PC-3 (cell line): ENCODE data around the gene DCAF8. TPM values are rescaled to one million over a fixed set of nuclear protein-coding genes. Genes with fewer than 3 reads are reported as not detected.

Experiments used
- ATAC-seq: fragments of 200-7000 bp; cut with Tn5 transposase; 2 replicates; pipeline ENCODE4 v1.9.1; 2020; ENCODE audit warnings: mild to moderate bottlenecking, moderate library complexity
- BruUV-seq: library from RNA; stranded (reverse); fragments of 400-500 nt; replicated peaks from 2 replicates; lab custom pipeline; 2021; lab: Mats Ljungman, UMichigan
- CTCF ChIA-PET: fragments of 300-600 bp; sonication (Branson Sonifier 250); formaldehyde crosslinking; loops from one replicate; lab custom pipeline; 2022; ENCODE audit warnings: antibody characterized with exemption; lab: Charles Lee
- POLR2A ChIA-PET: fragments of 300-600 bp; sonication (Branson Sonifier 250); formaldehyde crosslinking; loops from one replicate; lab custom pipeline; 2022; ENCODE audit warnings: antibody characterized with exemption; ENCODE audit not compliant: unreplicated experiment; lab: Charles Lee
- DNase-seq: peaks from one replicate; pipeline ENCODE4 v3.0.0-alpha.2; 2015
- H2AFZ ChIP-seq: fragments of 300-600 bp; sonication (generic); 2 replicates; pipeline ENCODE4 v1.6.0; 2016; ENCODE audit warnings: antibody characterized with exemption, low read length
- H3F3A ChIP-seq: fragments of 300-600 bp; sonication (generic); one replicate; pipeline ENCODE4 v1.6.0; 2017; ENCODE audit warnings: antibody characterized with exemption, low read length, control low read depth, mild to moderate bottlenecking; ENCODE audit not compliant: unreplicated experiment
- H3K27ac ChIP-seq: fragments of 300-600 bp; sonication (generic); 2 replicates; pipeline ENCODE4 v1.5.1; 2016; ENCODE audit warnings: mild to moderate bottlenecking, low read length
- H3K27me3 ChIP-seq: fragments of 300-600 bp; sonication (generic); 2 replicates; pipeline ENCODE4 v1.6.1; 2016; ENCODE audit warnings: low read length, mixed read lengths
- H3K36me3 ChIP-seq: fragments of 300-600 bp; sonication (generic); 2 replicates; pipeline ENCODE4 v1.6.1; 2016; ENCODE audit warnings: low read depth, mixed run types, low read length, mixed read lengths
- H3K4me1 ChIP-seq: fragments of 300-600 bp; sonication (generic); 2 replicates; pipeline ENCODE4 v1.5.1; 2016; ENCODE audit warnings: low read length; ENCODE audit not compliant: insufficient read depth
- H3K4me2 ChIP-seq: fragments of 300-600 bp; sonication (generic); 2 replicates; pipeline ENCODE4 v1.6.0; 2016; ENCODE audit warnings: low read length
- H3K4me3 ChIP-seq: fragments of 300-600 bp; sonication (generic); 2 replicates; pipeline ENCODE4 v1.5.1; 2016; ENCODE audit warnings: mild to moderate bottlenecking, low read length, mixed read lengths
- H3K79me2 ChIP-seq: fragments of 300-600 bp; sonication (generic); 2 replicates; pipeline ENCODE4 v1.6.1; 2017; ENCODE audit warnings: low read length, mixed read lengths
- H3K9ac ChIP-seq: fragments of 300-600 bp; sonication (generic); 2 replicates; pipeline ENCODE4 v1.6.0; 2016; ENCODE audit warnings: mild to moderate bottlenecking, low read length
- H3K9me2 ChIP-seq: fragments of 300-600 bp; sonication (generic); replicated peaks from 2 replicates; pipeline ENCODE4 v1.6.1; 2016; ENCODE audit warnings: mixed run types, low read length, mixed read lengths
- H3K9me3 ChIP-seq: fragments of 300-600 bp; sonication (generic); 2 replicates; pipeline ENCODE4 v1.6.1; 2016; ENCODE audit warnings: low read length, mixed read lengths
- H4K20me1 ChIP-seq: fragments of 300-600 bp; sonication (generic); 2 replicates; pipeline ENCODE4 v1.6.1; 2016; ENCODE audit warnings: low read length, mixed read lengths
- CTCF ChIP-seq: fragments of 300-600 bp; sonication (generic); conservative IDR thresholded peaks from 2 replicates; pipeline ENCODE4 v1.5.1; 2017; ENCODE audit warnings: antibody characterized with exemption, low read depth, mild to moderate bottlenecking, low read length
- EZH2 ChIP-seq: fragments of 300-600 bp; sonication (generic); IDR thresholded peaks from one replicate; pipeline ENCODE4 v1.6.1; 2017; ENCODE audit warnings: antibody characterized with exemption, mild to moderate bottlenecking, low read length; ENCODE audit not compliant: unreplicated experiment
- EZH2phosphoT487 ChIP-seq: fragments of 300-600 bp; sonication (generic); IDR thresholded peaks from 2 replicates; pipeline ENCODE4 v1.6.1; 2018; ENCODE audit warnings: mild to moderate bottlenecking, antibody characterized with exemption, low read length, borderline replicate concordance
- intact Hi-C: fragments of 100-400 bp; cut with micrococcal nuclease; formaldehyde crosslinking; loops from 2 replicates; pipeline ENCODE4 v1.9.0; 2023
- total RNA-seq: library from RNA; depleted of rRNA; stranded (reverse); fragments of >200 nt; gene quantifications from 2 replicates; pipeline ENCODE4 v1.2.3, GENCODE V29; 2014

Gene DCAF8
- total RNA-seq, 1 experiment from 2014 or later: 122 TPM

GRCh38 chr1:160237558-160237957 lies 24.8 kb downstream of the DCAF8 start:
- TF ChIP-seq EZH2 (no peak), EZH2phosphoT487 (no peak), CTCF (no peak)
- BruUV-seq: no TSS peak
- Histone ChIP-seq H3K9me2 (no peaks in the 10 kb centered on the region), H3K4me3 (no peak overlapping the region), H3K9ac (no peak overlapping the region), H3F3A (no peaks in the 10 kb centered on the region), H3K27ac (no peak overlapping the region), H4K20me1 (no peaks in the 10 kb centered on the region), H3K4me2 (no peak overlapping the region), H3K79me2 (peaks cover 12% of the 10 kb centered on the region), H3K36me3 (peaks cover 59% of the 10 kb centered on the region), H3K4me1 (no peaks in the 10 kb centered on the region), H3K9me3 (no peaks in the 10 kb centered on the region), H3K27me3 (no peaks in the 10 kb centered on the region), H2AFZ (no peak overlapping the region)
- ATAC-seq: no peak
- intact Hi-C loops: no loop called here
- DNase-seq: no peak
- ChIA-PET POLR2A (no interaction called here), CTCF (no interaction called here)

GRCh38 chr1:160236806-160237205 lies 25.5 kb downstream of the DCAF8 start:
- no peaks in the 10 kb centered on the region for H3K4me1 ChIP-seq
- no peak overlapping the region for H3K9ac ChIP-seq
- peaks cover 7% of the 10 kb centered on the region; the same call in 1 of the 2 replicates for H3K79me2 ChIP-seq
- H3K36me3 ChIP-seq: peaks cover 60% of the 10 kb centered on the region
- no peaks in the 10 kb centered on the region for H4K20me1 ChIP-seq
- intact Hi-C loops: no loop called here
- H3K9me3 ChIP-seq: no peaks in the 10 kb centered on the region
- ChIA-PET CTCF (no interaction called here), POLR2A (no interaction called here)
- no peak overlapping the region for H3K4me2 ChIP-seq
- no TSS peak for BruUV-seq
- ATAC-seq (no peak), DNase-seq (no peak)
- no peak overlapping the region for H3K4me3 ChIP-seq
- no peaks in the 10 kb centered on the region for H3K9me2 ChIP-seq
- no peaks in the 10 kb centered on the region for H3F3A ChIP-seq
- TF ChIP-seq EZH2phosphoT487: no peak
- TF ChIP-seq CTCF: no peak
- TF ChIP-seq EZH2: no peak
- H2AFZ ChIP-seq: no peak overlapping the region
- H3K27me3 ChIP-seq: no peaks in the 10 kb centered on the region
- H3K27ac ChIP-seq: no peak overlapping the region

DNA sequence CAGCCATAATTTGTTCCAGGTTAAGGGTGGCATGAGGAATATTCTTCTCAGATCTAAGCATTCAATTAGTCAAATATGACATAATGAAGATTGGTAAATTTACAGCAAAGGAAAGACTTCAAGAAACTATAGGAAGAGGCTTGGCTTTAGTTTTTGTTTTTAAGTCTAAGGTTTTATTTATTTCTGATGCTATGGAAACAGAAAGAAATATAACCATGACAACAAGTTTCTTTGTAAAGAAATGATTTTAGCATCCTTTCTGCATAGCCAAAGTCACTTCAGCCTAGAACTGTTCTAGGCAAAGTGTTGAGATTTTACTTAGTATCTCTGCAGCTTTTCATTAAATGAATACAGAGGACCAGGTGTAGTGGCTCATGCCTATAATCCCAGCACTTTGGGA lies 29.4 kb downstream of the DCAF8 start:
- Histone ChIP-seq H4K20me1 (no peaks in the 10 kb centered on the region), H3K9me3 (no peaks in the 10 kb centered on the region), H3K27ac (no peak overlapping the region), H3K4me1 (no peaks in the 10 kb centered on the region), H3K9ac (no peak overlapping the region), H2AFZ (no peak overlapping the region), H3K4me3 (no peak overlapping the region), H3K27me3 (no peaks in the 10 kb centered on the region), H3K79me2 (no peaks in the 10 kb centered on the region), H3F3A (no peaks in the 10 kb centered on the region), H3K4me2 (no peak overlapping the region), H3K9me2 (no peaks in the 10 kb centered on the region), H3K36me3 (peaks cover 58% of the 10 kb centered on the region)
- ATAC-seq (no peak), DNase-seq (no peak)
- ChIA-PET CTCF (interaction anchor here (1.0 kb wide), 1 partner anchor 19 kb away, joined by 3 read pairs; no protein-coding TSS in a partner anchor), POLR2A (interaction anchor here (0.6 kb wide), 1 partner anchor 24 kb away, joined by 4 read pairs; no protein-coding TSS in a partner anchor)
- intact Hi-C loops: no loop called here
- BruUV-seq: no TSS peak
- TF ChIP-seq EZH2phosphoT487 (no peak), CTCF (no peak), EZH2 (no peak)
